GM12891 (cell line): ENCODE measurements around the gene CRADD.

Experiments used
- PAX5 ChIP-seq: IDR thresholded peaks from 2 replicates; pipeline ENCODE4 v1.6.1; 2011; ENCODE audit warnings: low read length, moderate library complexity, mild to moderate bottlenecking; ENCODE audit not compliant: insufficient read depth, severe bottlenecking
- POLR2A ChIP-seq: IDR thresholded peaks from 2 replicates; pipeline ENCODE4 v1.6.1; 2011; ENCODE audit warnings: low read depth, low read length, control low read depth
- POLR2AphosphoS5 ChIP-seq: IDR thresholded peaks from 2 replicates; pipeline ENCODE4 v1.6.1; 2011; ENCODE audit warnings: low read depth, low read length, control low read depth
- POU2F2 ChIP-seq: IDR thresholded peaks from 2 replicates; pipeline ENCODE4 v1.6.1; 2011; ENCODE audit warnings: low read depth, mild to moderate bottlenecking, control low read depth, low read length, moderate library complexity
- SPI1 ChIP-seq: IDR thresholded peaks from 2 replicates; pipeline ENCODE4 v1.6.1; 2011; ENCODE audit warnings: low read depth, low read length, control low read depth

- no peak for TF ChIP-seq POLR2A
- TF ChIP-seq SPI1: no peak
- TF ChIP-seq POLR2AphosphoS5: no peak
- TF ChIP-seq POU2F2: no peak
- TF ChIP-seq PAX5: no peak
These were observed 56.2 kb downstream of the CRADD start for GRCh38 chr12:93733358-93733757.
